ENCODE results near the gene NBR1.

- TF ChIP-seq, protein P1, sequence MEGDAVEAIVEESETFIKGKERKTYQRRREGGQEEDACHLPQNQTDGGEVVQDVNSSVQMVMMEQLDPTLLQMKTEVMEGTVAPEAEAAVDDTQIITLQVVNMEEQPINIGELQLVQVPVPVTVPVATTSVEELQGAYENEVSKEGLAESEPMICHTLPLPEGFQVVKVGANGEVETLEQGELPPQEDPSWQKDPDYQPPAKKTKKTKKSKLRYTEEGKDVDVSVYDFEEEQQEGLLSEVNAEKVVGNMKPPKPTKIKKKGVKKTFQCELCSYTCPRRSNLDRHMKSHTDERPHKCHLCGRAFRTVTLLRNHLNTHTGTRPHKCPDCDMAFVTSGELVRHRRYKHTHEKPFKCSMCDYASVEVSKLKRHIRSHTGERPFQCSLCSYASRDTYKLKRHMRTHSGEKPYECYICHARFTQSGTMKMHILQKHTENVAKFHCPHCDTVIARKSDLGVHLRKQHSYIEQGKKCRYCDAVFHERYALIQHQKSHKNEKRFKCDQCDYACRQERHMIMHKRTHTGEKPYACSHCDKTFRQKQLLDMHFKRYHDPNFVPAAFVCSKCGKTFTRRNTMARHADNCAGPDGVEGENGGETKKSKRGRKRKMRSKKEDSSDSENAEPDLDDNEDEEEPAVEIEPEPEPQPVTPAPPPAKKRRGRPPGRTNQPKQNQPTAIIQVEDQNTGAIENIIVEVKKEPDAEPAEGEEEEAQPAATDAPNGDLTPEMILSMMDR (IDR thresholded peaks at IDR 0.05; ENCODE audit: insufficient read depth, low read length, poor library complexity, severe bottlenecking) = no peak
- TF ChIP-seq EZH2phosphoT487 (conservative IDR thresholded peaks at IDR 0.05; ENCODE audit: low read length) = no peak
These were observed 5.1 kb downstream of the NBR1 start for GRCh38 chr17:43176119-43176570.

Data from SU-DHL-6 (cell line).